Measurements from ENCODE around the gene FAM216B. TPM values are rescaled to one million over a fixed set of nuclear protein-coding genes. Genes with fewer than 3 reads are reported as not detected.
A peak's percentile ranks its signal among the peaks of the same experiment; 100 is the strongest.

The FAM216B gene
- not detected for polyA plus RNA-seq (2013)

- no peaks in the 10 kb centered on the region for H3K36me3 ChIP-seq (ENCODE audit: control insufficient read depth in 4 of 4, insufficient read depth in 4 of 4, low read length in 3 of 4)
- ChIA-PET POLR2A (no interaction called here), CTCF (no interaction called here)
- no peaks in the 10 kb centered on the region for H3K9me3 ChIP-seq (ENCODE audit: control extremely low read depth in 1 of 5, control insufficient read depth in 4 of 5, insufficient read depth in 2 of 5, low read depth in 1 of 5, low read length in 4 of 5)
- DNase-seq = peak in 1 of 3 donors; percentile 11
- no peaks in the 10 kb centered on the region for H3K27me3 ChIP-seq (replicated peaks in 2 of 5; ENCODE audit: control insufficient read depth in 4 of 5, insufficient read depth in 5 of 5, low read length in 4 of 5)
- no peak within 1 kb of the TSS for H3K4me3 ChIP-seq (ENCODE audit: control insufficient read depth in 1 of 7, extremely low read depth in 1 of 7, insufficient read depth in 4 of 7, low read depth in 2 of 7, low read length in 6 of 7)
- WGBS (ENCODE audit: insufficient coverage) = no CpG with 5 or more reads among the region's 3 CpGs
- H3K27ac ChIP-seq (ENCODE audit: insufficient read depth in 1 of 2, low read depth in 1 of 2, low read length in 2 of 2, poor library complexity in 1 of 2, severe bottlenecking in 2 of 2) = no peak within 1 kb of the TSS
- H3K4me1 ChIP-seq (ENCODE audit: control extremely low read depth in 1 of 4, control insufficient read depth in 4 of 4, insufficient read depth in 4 of 4, low read length in 3 of 4) = no peaks in the 10 kb centered on the region
Observed at GRCh38 chr13:42781352-42781751, at the start of gene FAM216B. TSS of gene FAM216B (plus strand) at chr13:42781584. CDS start at chr13:42784068, 2,484 bp downstream.

- ChIA-PET POLR2A (no interaction called here), CTCF (interaction anchor here (1.6 kb wide), 1 partner anchor 11 kb away, joined by 3 read pairs; no protein-coding TSS in a partner anchor)
- no peaks in the 10 kb centered on the region for H3K4me1 ChIP-seq (ENCODE audit: control extremely low read depth in 1 of 4, control insufficient read depth in 4 of 4, insufficient read depth in 4 of 4, low read length in 3 of 4)
- H3K36me3 ChIP-seq (ENCODE audit: control insufficient read depth in 4 of 4, insufficient read depth in 4 of 4, low read length in 3 of 4) = no peaks in the 10 kb centered on the region
- H3K27ac ChIP-seq (ENCODE audit: insufficient read depth in 1 of 2, low read depth in 1 of 2, low read length in 2 of 2, poor library complexity in 1 of 2, severe bottlenecking in 2 of 2) = no peak overlapping the region
- no peak for DNase-seq
- no peak overlapping the region for H3K4me3 ChIP-seq (ENCODE audit: control insufficient read depth in 1 of 7, extremely low read depth in 1 of 7, insufficient read depth in 4 of 7, low read depth in 2 of 7, low read length in 6 of 7)
- no peaks in the 10 kb centered on the region for H3K27me3 ChIP-seq (replicated peaks in 2 of 5; ENCODE audit: control insufficient read depth in 4 of 5, insufficient read depth in 5 of 5, low read length in 4 of 5)
- no peaks in the 10 kb centered on the region for H3K9me3 ChIP-seq (ENCODE audit: control extremely low read depth in 1 of 5, control insufficient read depth in 4 of 5, insufficient read depth in 2 of 5, low read depth in 1 of 5, low read length in 4 of 5)
Observed at GRCh38 chr13:42732073-42732472, 49.3 kb upstream of the FAM216B start.

- no peak for DNase-seq
- Histone ChIP-seq H3K4me3 (ENCODE audit: control insufficient read depth in 1 of 7, extremely low read depth in 1 of 7, insufficient read depth in 4 of 7, low read depth in 2 of 7, low read length in 6 of 7) (no peak overlapping the region), H3K36me3 (ENCODE audit: control insufficient read depth in 4 of 4, insufficient read depth in 4 of 4, low read length in 3 of 4) (no peaks in the 10 kb centered on the region), H3K27ac (ENCODE audit: insufficient read depth in 1 of 2, low read depth in 1 of 2, low read length in 2 of 2, poor library complexity in 1 of 2, severe bottlenecking in 2 of 2) (no peak overlapping the region), H3K4me1 (ENCODE audit: control extremely low read depth in 1 of 4, control insufficient read depth in 4 of 4, insufficient read depth in 4 of 4, low read length in 3 of 4) (no peaks in the 10 kb centered on the region), H3K27me3 (replicated peaks in 2 of 5; ENCODE audit: control insufficient read depth in 4 of 5, insufficient read depth in 5 of 5, low read length in 4 of 5) (no peaks in the 10 kb centered on the region), H3K9me3 (ENCODE audit: control extremely low read depth in 1 of 5, control insufficient read depth in 4 of 5, insufficient read depth in 2 of 5, low read depth in 1 of 5, low read length in 4 of 5) (no peaks in the 10 kb centered on the region)
- POLR2A ChIA-PET = no interaction called here
- no CpG with 5 or more reads among the region's 2 CpGs for WGBS (ENCODE audit: insufficient coverage)
- CTCF ChIA-PET = no interaction called here
Observed at GRCh38 chr13:42733046-42733445, 48.3 kb upstream of the FAM216B start.

GRCh38 chr13:42735010-42735409, 46.4 kb upstream of the FAM216B start:
- WGBS (ENCODE audit: insufficient coverage) = 100% methylated on average over 3 of the region's 3 CpGs
- Histone ChIP-seq H3K9me3 (ENCODE audit: control extremely low read depth in 1 of 5, control insufficient read depth in 4 of 5, insufficient read depth in 2 of 5, low read depth in 1 of 5, low read length in 4 of 5) (no peaks in the 10 kb centered on the region), H3K36me3 (ENCODE audit: control insufficient read depth in 4 of 4, insufficient read depth in 4 of 4, low read length in 3 of 4) (no peaks in the 10 kb centered on the region), H3K4me1 (ENCODE audit: control extremely low read depth in 1 of 4, control insufficient read depth in 4 of 4, insufficient read depth in 4 of 4, low read length in 3 of 4) (no peaks in the 10 kb centered on the region), H3K27ac (ENCODE audit: insufficient read depth in 1 of 2, low read depth in 1 of 2, low read length in 2 of 2, poor library complexity in 1 of 2, severe bottlenecking in 2 of 2) (no peak overlapping the region), H3K27me3 (replicated peaks in 2 of 5; ENCODE audit: control insufficient read depth in 4 of 5, insufficient read depth in 5 of 5, low read length in 4 of 5) (no peaks in the 10 kb centered on the region), H3K4me3 (ENCODE audit: control insufficient read depth in 1 of 7, extremely low read depth in 1 of 7, insufficient read depth in 4 of 7, low read depth in 2 of 7, low read length in 6 of 7) (no peak overlapping the region)
- ChIA-PET POLR2A (no interaction called here), CTCF (no interaction called here)
- DNase-seq = no peak

GRCh38 chr13:42740753-42741152, 40.6 kb upstream of the FAM216B start:
- ChIA-PET POLR2A (no interaction called here), CTCF (no interaction called here)

GRCh38 chr13:42741914-42742313, 39.5 kb upstream of the FAM216B start:
- H3K4me1 ChIP-seq (ENCODE audit: control extremely low read depth in 1 of 4, control insufficient read depth in 4 of 4, insufficient read depth in 4 of 4, low read length in 3 of 4) = peaks cover 0 to 2% (median 0%) of the 10 kb centered on the region in 4 experiments
- CTCF ChIA-PET = no interaction called here
- H3K27ac ChIP-seq (ENCODE audit: insufficient read depth in 1 of 2, low read depth in 1 of 2, low read length in 2 of 2, poor library complexity in 1 of 2, severe bottlenecking in 2 of 2) = no peak overlapping the region
- POLR2A ChIA-PET = no interaction called here
- WGBS (ENCODE audit: insufficient coverage) = 100% methylated on average over 1 of the region's 2 CpGs
- no peak overlapping the region for H3K4me3 ChIP-seq (ENCODE audit: control insufficient read depth in 1 of 7, extremely low read depth in 1 of 7, insufficient read depth in 4 of 7, low read depth in 2 of 7, low read length in 6 of 7)
- H3K9me3 ChIP-seq (ENCODE audit: control extremely low read depth in 1 of 5, control insufficient read depth in 4 of 5, insufficient read depth in 2 of 5, low read depth in 1 of 5, low read length in 4 of 5) = no peaks in the 10 kb centered on the region
- no peaks in the 10 kb centered on the region for H3K27me3 ChIP-seq (replicated peaks in 2 of 5; ENCODE audit: control insufficient read depth in 4 of 5, insufficient read depth in 5 of 5, low read length in 4 of 5)
- DNase-seq = no peak
- H3K36me3 ChIP-seq (ENCODE audit: control insufficient read depth in 4 of 4, insufficient read depth in 4 of 4, low read length in 3 of 4) = no peaks in the 10 kb centered on the region

More at GRCh38 chr13:42740753-42741152, 40.6 kb upstream of the FAM216B start:
- 40% methylated on average over 1 of the region's 1 CpG for WGBS (ENCODE audit: insufficient coverage)
- Histone ChIP-seq H3K9me3 (ENCODE audit: control extremely low read depth in 1 of 5, control insufficient read depth in 4 of 5, insufficient read depth in 2 of 5, low read depth in 1 of 5, low read length in 4 of 5) (no peaks in the 10 kb centered on the region), H3K4me1 (ENCODE audit: control extremely low read depth in 1 of 4, control insufficient read depth in 4 of 4, insufficient read depth in 4 of 4, low read length in 3 of 4) (peaks cover 0 to 2% (median 0%) of the 10 kb centered on the region in 4 experiments), H3K36me3 (ENCODE audit: control insufficient read depth in 4 of 4, insufficient read depth in 4 of 4, low read length in 3 of 4) (no peaks in the 10 kb centered on the region), H3K4me3 (ENCODE audit: control insufficient read depth in 1 of 7, extremely low read depth in 1 of 7, insufficient read depth in 4 of 7, low read depth in 2 of 7, low read length in 6 of 7) (peak overlapping the region in 1 of 7 experiments; percentile 49), H3K27ac (ENCODE audit: insufficient read depth in 1 of 2, low read depth in 1 of 2, low read length in 2 of 2, poor library complexity in 1 of 2, severe bottlenecking in 2 of 2) (no peak overlapping the region), H3K27me3 (replicated peaks in 2 of 5; ENCODE audit: control insufficient read depth in 4 of 5, insufficient read depth in 5 of 5, low read length in 4 of 5) (no peaks in the 10 kb centered on the region)
- DNase-seq = peak; percentile 38 to 71 (median 65)

GRCh38 chr13:42745655-42746054, 35.7 kb upstream of the FAM216B start:
- ChIA-PET CTCF (no interaction called here), POLR2A (no interaction called here)
- H3K4me1 ChIP-seq (ENCODE audit: control extremely low read depth in 1 of 4, control insufficient read depth in 4 of 4, insufficient read depth in 4 of 4, low read length in 3 of 4) = peaks cover 0 to 2% (median 0%) of the 10 kb centered on the region in 4 experiments
- WGBS (ENCODE audit: insufficient coverage) = no CpG with 5 or more reads among the region's 6 CpGs
- DNase-seq = peak in 2 of 3 donors; percentile 10 to 28
- H3K9me3 ChIP-seq (ENCODE audit: control extremely low read depth in 1 of 5, control insufficient read depth in 4 of 5, insufficient read depth in 2 of 5, low read depth in 1 of 5, low read length in 4 of 5) = no peaks in the 10 kb centered on the region
- H3K27ac ChIP-seq (ENCODE audit: insufficient read depth in 1 of 2, low read depth in 1 of 2, low read length in 2 of 2, poor library complexity in 1 of 2, severe bottlenecking in 2 of 2) = no peak overlapping the region
- H3K27me3 ChIP-seq (replicated peaks in 2 of 5; ENCODE audit: control insufficient read depth in 4 of 5, insufficient read depth in 5 of 5, low read length in 4 of 5) = no peaks in the 10 kb centered on the region
- no peak overlapping the region for H3K4me3 ChIP-seq (ENCODE audit: control insufficient read depth in 1 of 7, extremely low read depth in 1 of 7, insufficient read depth in 4 of 7, low read depth in 2 of 7, low read length in 6 of 7)
- no peaks in the 10 kb centered on the region for H3K36me3 ChIP-seq (ENCODE audit: control insufficient read depth in 4 of 4, insufficient read depth in 4 of 4, low read length in 3 of 4)

All from common myeloid progenitor, CD34-positive (primary cell).